Keratinocyte (primary cell): ENCODE data around the gene SORL1. TPM values are rescaled to one million over a fixed set of nuclear protein-coding genes. Genes with fewer than 3 reads are reported as not detected.

ENCODE experiments used
- DNase-seq: peaks from one replicate; pipeline ENCODE4 v3.0.0-alpha.2; 2011; ENCODE audit warnings: low read depth, missing footprints, low spot score
- FAIRE-seq: peaks from 2 replicates; lab custom pipeline; 2011; peaks lifted over from hg19 to GRCh38; lab: Jason Lieb, UNC
- H2AFZ ChIP-seq: 2 replicates; pipeline ENCODE4 v1.6.0; 2012; ENCODE audit warnings: low read length, control low read depth, inconsistent platforms; ENCODE audit not compliant: control insufficient read depth
- H3K27ac ChIP-seq: 2 replicates; pipeline ENCODE4 v1.5.1; 2011; ENCODE audit warnings: low read length; ENCODE audit not compliant: control insufficient read depth, insufficient read depth
- H3K27me3 ChIP-seq: 3 replicates; pipeline ENCODE4 v1.6.0; 2011; ENCODE audit warnings: low read length; ENCODE audit not compliant: control insufficient read depth, insufficient read depth; ENCODE audit errors: extremely low read depth
- H3K36me3 ChIP-seq, 2 experiments: 2 replicates in 1 of 2; 3 replicates in 1 of 2; pipeline ENCODE4 v1.5.1; 2011; ENCODE audit warnings: low read length in 2 of 2, mild to moderate bottlenecking in 1 of 2; ENCODE audit not compliant: control insufficient read depth in 2 of 2, insufficient read depth in 2 of 2; ENCODE audit errors: extremely low read depth in 1 of 2
- H3K4me1 ChIP-seq: 3 replicates; pipeline ENCODE4 v1.5.1; 2011; ENCODE audit warnings: low read length; ENCODE audit not compliant: control insufficient read depth, insufficient read depth; ENCODE audit errors: extremely low read depth
- H3K4me2 ChIP-seq: 3 replicates; pipeline ENCODE4 v1.6.0; 2011; ENCODE audit warnings: low read depth, low read length; ENCODE audit not compliant: control insufficient read depth, insufficient read depth; ENCODE audit errors: extremely low read depth
- H3K4me3 ChIP-seq, 3 experiments: fragments of 200-600 bp in 1 of 3; sonication (generic) in 1 of 3; 2 replicates in 2 of 3; 3 replicates in 1 of 3; pipeline ENCODE4 v1.5.1; 2011 to 2016; ENCODE audit warnings: low read length in 3 of 3, mild to moderate bottlenecking in 3 of 3, control low read depth in 2 of 3, inconsistent platforms in 1 of 3, low read depth in 1 of 3, mixed read lengths in 1 of 3, mixed run types in 1 of 3, moderate library complexity in 1 of 3; ENCODE audit not compliant: control insufficient read depth in 2 of 3, insufficient read depth in 2 of 3; ENCODE audit errors: extremely low read depth in 1 of 3
- H3K79me2 ChIP-seq: 2 replicates; pipeline ENCODE4 v1.6.0; 2012; ENCODE audit warnings: low read length; ENCODE audit not compliant: control insufficient read depth, insufficient read depth
- H3K9ac ChIP-seq: 3 replicates; pipeline ENCODE4 v1.6.0; 2011; ENCODE audit warnings: low read length; ENCODE audit not compliant: control insufficient read depth, insufficient read depth; ENCODE audit errors: extremely low read depth
- H3K9me1 ChIP-seq: 3 replicates; pipeline ENCODE4 v1.6.0; 2011; ENCODE audit warnings: low read length; ENCODE audit not compliant: control insufficient read depth, insufficient read depth; ENCODE audit errors: extremely low read depth
- H3K9me3 ChIP-seq: 2 replicates; pipeline ENCODE4 v1.5.1; 2012; ENCODE audit warnings: low read depth, low read length; ENCODE audit not compliant: control insufficient read depth
- H4K20me1 ChIP-seq: 3 replicates; pipeline ENCODE4 v1.6.0; 2011; ENCODE audit warnings: low read length; ENCODE audit not compliant: control insufficient read depth, insufficient read depth; ENCODE audit errors: extremely low read depth
- CTCF ChIP-seq, 3 experiments: IDR thresholded peaks in 1 of 3; conservative IDR thresholded peaks in 1 of 3; optimal IDR thresholded peaks in 1 of 3; 2 replicates in 2 of 3; 3 replicates in 1 of 3; pipeline versions ENCODE3 to v1.5.1; 2011; ENCODE audit warnings: low read length in 3 of 3, mild to moderate bottlenecking in 3 of 3, moderate library complexity in 2 of 3, control low read depth in 1 of 3, inconsistent platforms in 1 of 3; ENCODE audit not compliant: insufficient read depth in 2 of 3; ENCODE audit errors: extremely low read depth in 1 of 3
- EZH2 ChIP-seq: IDR thresholded peaks from one replicate; pipeline ENCODE4 v1.6.1; 2012; ENCODE audit warnings: inconsistent platforms, mild to moderate bottlenecking, low read length, moderate library complexity
- dilution Hi-C: fragments of 300-500 bp; cut with MboI; formaldehyde crosslinking; loops from one replicate; pipeline ENCODE4 v1.7.0; 2020; ENCODE audit warnings: low sequenced_read_pairs; ENCODE audit not compliant: extremely low pct_ligation_motif_present
- polyA plus RNA-seq, 5 experiments: library from polyadenylated mRNA; depleted of rRNA in 3 of 5; stranded (reverse) in 3 of 5; stranded (forward) in 1 of 5; unstranded in 1 of 5; fragments of >200 nt; gene quantifications; 1 replicate in 1 of 5; 2 replicates in 3 of 5; 3 replicates in 1 of 5; pipeline versions ENCODE4 v1.2.1 to v1.2.3, GENCODE V29; 2011 to 2012; ENCODE audit warnings: missing spikeins in 2 of 5, low read depth in 1 of 5, low replicate concordance in 1 of 5

The SORL1 gene
- polyA plus RNA-seq, 1 donor (not counting 4 experiments of a cell fraction or from before 2014, with no cell fraction given), result 38.9 TPM

GRCh38 chr11:121487191-121487590 is 35.1 kb downstream of the SORL1 start:
- Histone ChIP-seq H2AFZ (no peak overlapping the region), H3K36me3 (peaks cover 0 to 8% of the 10 kb centered on the region in 2 experiments), H3K4me2 (no peak overlapping the region), H3K79me2 (no peaks in the 10 kb centered on the region), H3K4me3 (no peak overlapping the region), H3K9me3 (no peaks in the 10 kb centered on the region), H3K9ac (no peak overlapping the region), H4K20me1 (no peaks in the 10 kb centered on the region), H3K9me1 (no peaks in the 10 kb centered on the region), H3K27ac (no peak overlapping the region), H3K27me3 (no peaks in the 10 kb centered on the region), H3K4me1 (peaks cover 7% of the 10 kb centered on the region)
- DNase-seq (no peak), FAIRE-seq (no peak)
- dilution Hi-C loops, result no loop called here
- TF ChIP-seq CTCF (optimal IDR thresholded peaks at IDR 0.05 in 1 of 3, IDR thresholded peaks at IDR 0.05 in 1 of 3, conservative IDR thresholded peaks at IDR 0.05 in 1 of 3; ENCODE audit: extremely low read depth in 1 of 3, insufficient read depth in 2 of 3, low read length in 3 of 3), result no peak
- TF ChIP-seq EZH2, result no peak

- peaks cover 0 to 8% of the 10 kb centered on the region in 2 experiments for H3K36me3 ChIP-seq
- no peaks in the 10 kb centered on the region for H3K27me3 ChIP-seq
- TF ChIP-seq EZH2 (no peak), CTCF (optimal IDR thresholded peaks at IDR 0.05 in 1 of 3, IDR thresholded peaks at IDR 0.05 in 1 of 3, conservative IDR thresholded peaks at IDR 0.05 in 1 of 3; ENCODE audit: extremely low read depth in 1 of 3, insufficient read depth in 2 of 3, low read length in 3 of 3) (no peak)
- H2AFZ ChIP-seq, result no peak overlapping the region
- no peaks in the 10 kb centered on the region for H3K4me1 ChIP-seq
- H3K9ac ChIP-seq, result no peak overlapping the region
- DNase-seq (no peak), FAIRE-seq (no peak)
- H4K20me1 ChIP-seq, result no peaks in the 10 kb centered on the region
- no peak overlapping the region for H3K4me3 ChIP-seq
- dilution Hi-C loops, result no loop called here
- no peaks in the 10 kb centered on the region for H3K9me1 ChIP-seq
- no peaks in the 10 kb centered on the region for H3K9me3 ChIP-seq
- no peak overlapping the region for H3K27ac ChIP-seq
- H3K4me2 ChIP-seq, result no peak overlapping the region
- H3K79me2 ChIP-seq, result no peaks in the 10 kb centered on the region
Observed at GRCh38 chr11:121488170-121488569, 36.1 kb downstream of the SORL1 start.
